Measurements from ENCODE around the gene SNX15. TPM values are rescaled to one million over a fixed set of nuclear protein-coding genes. Genes with fewer than 3 reads are reported as not detected.

Gene SNX15
- total RNA-seq, 1 donor, result 25.9 TPM

DNA sequence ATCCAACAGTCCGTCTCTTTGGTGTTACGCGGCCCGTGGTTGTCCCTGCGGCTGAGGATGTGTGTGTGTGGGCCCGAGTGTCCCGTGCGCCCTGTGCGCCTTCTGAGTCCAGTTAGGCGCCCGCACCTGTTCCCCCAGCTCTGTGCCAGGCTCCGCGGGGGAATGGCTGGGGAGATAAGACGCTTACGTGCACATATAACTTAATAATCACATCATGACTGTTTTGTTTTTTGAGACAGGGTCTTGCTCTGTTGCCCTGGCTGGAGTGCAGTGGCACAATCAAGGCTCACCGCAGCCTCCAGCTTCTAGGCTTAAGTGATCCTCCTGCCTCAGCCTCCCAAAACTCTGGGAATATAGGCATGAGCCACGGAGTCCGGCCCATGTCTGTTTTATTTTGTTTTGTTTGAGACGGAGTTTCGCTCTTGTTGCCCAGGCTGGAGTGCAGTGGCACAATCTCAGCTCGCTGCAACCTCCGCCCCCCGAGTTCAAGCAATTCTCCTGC lies 12.5 kb upstream of the SNX15 start:
- peak in 1 of 3 donors; percentile 57 for DNase-seq (ENCODE audit: low read depth in 2 of 3, low spot score in 2 of 3)

DNA sequence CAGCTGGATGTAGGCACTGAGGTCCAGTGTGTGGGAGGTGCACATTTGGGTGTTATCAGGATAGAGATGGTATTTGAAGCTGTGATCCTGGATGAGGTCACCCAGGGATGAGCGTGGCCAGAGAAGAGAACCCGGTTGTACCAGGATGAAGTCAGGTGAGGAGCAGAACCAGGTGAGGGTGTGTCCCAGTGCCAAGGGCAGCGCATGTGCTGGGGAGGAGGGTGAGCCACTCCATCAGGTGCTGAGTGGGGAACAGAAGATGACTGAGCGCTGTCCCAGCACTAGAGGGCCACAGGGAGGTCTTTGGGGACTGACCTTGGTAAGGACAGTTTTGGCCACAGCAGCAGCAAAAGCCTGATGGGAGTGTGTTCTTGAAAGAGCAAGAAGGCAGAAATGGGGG lies 10.5 kb upstream of the SNX15 start:
- no peak for DNase-seq (ENCODE audit: low read depth in 2 of 3, low spot score in 2 of 3)

DNA sequence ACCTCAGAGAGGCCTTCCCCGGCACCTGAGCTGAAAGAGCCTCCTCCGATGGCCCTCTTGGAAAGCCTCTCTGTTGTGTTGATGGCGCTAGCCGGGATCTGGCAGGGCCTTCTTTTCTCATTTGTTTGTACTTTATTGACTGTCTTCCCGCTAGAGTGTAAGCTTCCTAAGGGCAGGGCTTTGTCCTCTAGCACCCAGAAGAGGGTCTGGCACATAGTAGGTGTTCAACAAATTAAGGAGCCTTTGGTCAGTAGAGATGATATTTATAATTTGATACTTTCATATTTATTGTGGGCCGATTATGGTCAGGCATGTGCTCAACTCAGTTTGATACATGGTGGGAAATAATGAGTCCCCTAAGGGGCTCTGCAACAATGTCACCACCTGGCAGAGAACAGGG lies 9.3 kb upstream of the SNX15 start:
- no peak for DNase-seq (ENCODE audit: low read depth in 2 of 3, low spot score in 2 of 3)

DNA sequence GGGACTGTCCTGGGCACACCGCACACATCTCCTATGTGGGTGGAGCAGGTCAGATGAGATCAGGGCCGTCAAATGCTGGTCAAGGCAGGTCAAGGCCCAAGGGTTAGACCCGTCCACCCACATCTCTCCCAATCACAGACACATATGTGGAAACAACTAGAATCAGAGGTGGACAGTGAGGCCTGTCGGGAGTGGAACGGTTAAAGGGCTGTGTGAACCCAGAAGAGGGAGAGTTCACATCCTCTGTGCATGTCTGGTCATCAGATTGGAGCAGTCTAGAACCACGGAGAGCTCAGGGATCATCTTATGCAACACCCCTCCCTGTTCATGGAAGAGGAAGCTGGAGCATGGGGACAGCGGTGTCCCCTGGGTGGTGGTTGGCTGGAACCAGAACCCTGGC lies 7.4 kb upstream of the SNX15 start:
- DNase-seq (ENCODE audit: low read depth in 2 of 3, low spot score in 2 of 3), result no peak

DNA sequence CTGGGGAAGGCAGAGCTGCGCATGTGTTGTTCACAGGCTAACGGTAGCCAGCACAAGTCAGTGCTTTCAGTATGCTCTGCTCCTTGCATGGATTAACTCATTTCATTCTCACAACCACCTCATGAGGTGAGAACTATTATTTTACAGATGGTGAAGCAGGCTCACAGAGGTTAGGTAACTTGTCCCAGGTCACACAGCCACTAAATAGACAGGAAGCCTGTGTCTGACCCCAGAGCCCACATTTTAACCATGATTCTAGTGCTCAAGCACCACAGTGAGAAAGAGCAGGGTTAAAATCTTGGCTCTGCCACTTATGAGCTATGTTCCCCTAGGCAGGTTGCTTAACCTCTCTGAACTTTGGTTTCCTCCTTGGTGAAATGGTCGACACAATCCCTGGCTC lies 6.2 kb upstream of the SNX15 start:
- DNase-seq (ENCODE audit: low read depth in 2 of 3, low spot score in 2 of 3), result no peak

DNA sequence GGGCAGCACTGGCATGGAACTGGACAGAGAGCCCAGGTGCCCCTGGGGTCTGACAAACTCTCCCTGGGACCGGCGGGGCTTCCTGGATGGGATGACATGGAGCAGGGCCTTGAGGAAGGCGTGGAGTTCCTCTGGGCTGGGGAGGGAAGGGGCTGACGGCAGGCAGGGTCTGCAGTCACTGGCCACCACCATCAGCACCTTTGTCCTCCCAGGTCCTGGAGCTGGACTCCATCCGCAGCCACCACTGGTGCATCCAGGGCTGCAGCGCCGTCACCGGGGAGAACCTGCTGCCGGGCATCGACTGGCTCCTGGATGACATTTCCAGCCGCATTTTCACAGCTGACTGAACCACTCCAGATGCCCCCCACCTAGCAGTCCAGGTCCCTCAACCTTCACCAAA lies 5.7 kb upstream of the SNX15 start:
- no peak for DNase-seq (ENCODE audit: low read depth in 2 of 3, low spot score in 2 of 3)

DNA sequence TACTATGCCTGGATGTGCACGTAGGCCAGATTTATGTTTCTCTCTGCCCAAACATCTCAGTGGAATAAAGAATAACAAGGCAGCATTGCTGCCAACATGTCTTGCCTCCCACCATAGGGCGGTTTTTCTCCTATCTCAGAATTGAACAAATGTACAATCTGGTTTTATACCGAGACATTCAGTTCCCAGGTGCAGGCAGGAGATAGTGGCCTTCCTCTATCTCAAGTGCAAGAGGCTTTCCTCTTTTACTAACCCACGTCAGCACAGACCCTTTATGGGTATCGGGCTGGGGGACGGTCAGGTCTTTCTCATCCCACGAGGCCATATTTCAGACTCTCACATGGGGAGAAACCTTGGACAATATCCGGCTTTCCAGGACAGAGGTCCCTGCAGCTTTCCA lies 3.7 kb upstream of the SNX15 start:
- DNase-seq (ENCODE audit: low read depth in 2 of 3, low spot score in 2 of 3), result peak in 1 of 3 donors; percentile 45

DNA sequence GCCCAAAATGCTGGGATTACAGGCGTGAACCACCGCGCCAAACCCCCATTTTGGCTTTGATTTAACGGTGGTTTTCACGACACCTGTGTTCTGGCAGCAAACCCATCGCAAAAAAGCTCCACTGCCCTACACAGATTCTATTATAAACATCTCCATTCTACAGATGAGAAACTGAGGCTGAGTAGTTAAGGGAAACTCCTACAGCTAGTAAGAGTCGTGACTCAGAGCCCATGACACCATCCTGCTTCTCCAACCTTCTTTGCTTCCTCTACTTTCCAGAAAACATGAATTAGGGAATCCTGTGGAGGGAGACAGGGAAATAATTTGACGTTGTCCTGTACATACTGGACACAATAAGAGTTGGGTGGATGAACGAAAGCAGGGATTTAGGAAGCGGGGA lies 429 bp upstream of the SNX15 start:
- DNase-seq (ENCODE audit: low read depth in 2 of 3, low spot score in 2 of 3), result no peak

DNA sequence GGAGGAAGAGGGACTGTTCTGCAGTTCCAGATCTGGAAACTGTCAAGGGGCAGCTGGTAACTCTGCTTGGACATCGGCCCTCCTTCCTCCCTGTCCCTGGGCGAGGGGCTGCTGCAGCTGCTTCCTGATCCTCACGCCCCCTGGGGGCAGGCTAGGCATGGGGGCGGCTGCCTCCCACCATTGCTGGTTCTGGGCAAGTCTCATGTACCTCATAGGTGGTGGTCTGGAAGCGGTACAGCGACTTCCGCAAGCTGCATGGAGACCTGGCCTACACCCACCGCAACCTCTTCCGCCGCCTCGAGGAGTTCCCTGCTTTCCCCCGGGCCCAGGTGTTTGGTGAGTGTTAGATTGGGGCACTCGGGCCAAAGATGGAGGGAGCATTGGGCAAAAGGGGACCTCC lies 5.0 kb downstream of the SNX15 start:
- no peak for DNase-seq (ENCODE audit: low read depth in 2 of 3, low spot score in 2 of 3)

DNA sequence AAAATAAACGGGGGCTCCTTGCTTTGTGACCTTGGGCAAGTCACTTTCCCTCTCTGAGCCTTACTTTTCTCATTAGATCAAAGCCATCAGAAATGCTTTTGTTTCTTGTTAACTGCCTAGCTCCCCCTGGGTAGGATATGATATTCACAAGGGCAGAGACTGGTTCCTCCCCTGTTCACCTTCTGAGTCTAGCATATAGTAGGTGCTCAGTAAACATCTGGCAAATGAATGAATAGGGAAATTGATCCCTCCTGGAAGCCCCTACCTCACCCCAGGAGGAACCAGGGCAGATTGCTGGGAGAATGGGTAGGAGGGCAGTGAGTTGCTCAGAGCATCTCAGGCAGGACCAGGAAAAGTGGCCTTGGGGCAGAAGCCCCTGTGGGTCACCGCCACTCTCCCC lies 7.2 kb downstream of the SNX15 start:
- DNase-seq (ENCODE audit: low read depth in 2 of 3, low spot score in 2 of 3), result no peak

DNA sequence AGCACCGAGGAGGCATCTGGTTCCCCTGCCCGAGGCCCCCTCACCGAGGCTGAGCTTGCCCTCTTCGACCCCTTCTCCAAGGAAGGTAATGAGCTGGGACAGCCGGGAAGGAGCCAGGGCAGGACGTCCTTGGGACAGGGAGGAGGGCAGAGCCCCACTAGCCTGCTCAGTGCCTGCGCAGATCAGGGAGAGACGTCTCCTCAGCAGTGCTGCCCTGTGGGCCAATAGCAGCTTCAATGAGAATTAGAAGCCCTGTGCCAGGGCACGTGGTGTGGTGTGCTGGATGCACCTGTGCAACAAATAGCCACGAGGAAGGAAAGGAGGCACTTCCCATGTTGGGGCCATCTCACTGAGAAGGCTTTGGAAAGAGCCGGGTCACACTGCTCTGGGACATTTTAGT lies 8.3 kb downstream of the SNX15 start:
- DNase-seq (ENCODE audit: low read depth in 2 of 3, low spot score in 2 of 3), result no peak

DNA sequence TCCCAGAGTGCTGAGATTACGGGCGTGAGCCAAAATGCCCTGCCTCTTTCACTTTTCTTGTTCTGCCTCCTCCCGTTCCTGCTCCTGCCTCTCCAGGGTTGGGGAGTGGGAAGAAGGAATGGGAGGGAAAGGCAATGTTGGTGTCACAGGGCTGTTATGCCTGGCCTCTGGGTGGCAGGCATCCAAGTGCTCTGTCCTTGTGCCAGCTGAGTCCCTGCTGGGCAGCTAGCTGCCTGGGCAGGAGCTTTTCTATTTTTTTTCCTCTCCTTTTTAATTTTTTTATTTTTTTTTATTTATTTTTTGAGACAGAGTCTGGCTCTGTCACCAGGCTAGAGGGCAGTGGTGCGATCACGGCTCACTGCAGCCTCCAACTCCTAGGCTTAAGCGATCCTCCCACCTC lies 9.7 kb downstream of the SNX15 start:
- no peak for DNase-seq (ENCODE audit: low read depth in 2 of 3, low spot score in 2 of 3)

DNA sequence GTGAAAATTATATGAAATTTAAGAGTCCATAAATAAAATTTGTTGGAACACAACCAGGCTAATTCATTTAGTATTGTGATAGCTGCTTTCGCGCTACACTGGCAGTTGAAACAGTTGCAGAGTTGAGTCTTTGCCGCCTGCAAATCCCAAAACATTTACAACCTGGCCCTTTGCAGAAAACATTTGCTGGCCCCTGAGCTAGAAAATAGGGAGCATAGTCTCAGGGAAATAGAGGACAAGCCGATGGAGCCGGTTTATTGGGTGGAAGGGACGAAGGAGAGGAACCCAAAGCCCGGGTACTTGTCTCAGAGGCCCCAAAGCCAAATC lies 13.2 kb downstream of the SNX15 start:
- DNase-seq (ENCODE audit: low read depth in 2 of 3, low spot score in 2 of 3), result no peak

DNA sequence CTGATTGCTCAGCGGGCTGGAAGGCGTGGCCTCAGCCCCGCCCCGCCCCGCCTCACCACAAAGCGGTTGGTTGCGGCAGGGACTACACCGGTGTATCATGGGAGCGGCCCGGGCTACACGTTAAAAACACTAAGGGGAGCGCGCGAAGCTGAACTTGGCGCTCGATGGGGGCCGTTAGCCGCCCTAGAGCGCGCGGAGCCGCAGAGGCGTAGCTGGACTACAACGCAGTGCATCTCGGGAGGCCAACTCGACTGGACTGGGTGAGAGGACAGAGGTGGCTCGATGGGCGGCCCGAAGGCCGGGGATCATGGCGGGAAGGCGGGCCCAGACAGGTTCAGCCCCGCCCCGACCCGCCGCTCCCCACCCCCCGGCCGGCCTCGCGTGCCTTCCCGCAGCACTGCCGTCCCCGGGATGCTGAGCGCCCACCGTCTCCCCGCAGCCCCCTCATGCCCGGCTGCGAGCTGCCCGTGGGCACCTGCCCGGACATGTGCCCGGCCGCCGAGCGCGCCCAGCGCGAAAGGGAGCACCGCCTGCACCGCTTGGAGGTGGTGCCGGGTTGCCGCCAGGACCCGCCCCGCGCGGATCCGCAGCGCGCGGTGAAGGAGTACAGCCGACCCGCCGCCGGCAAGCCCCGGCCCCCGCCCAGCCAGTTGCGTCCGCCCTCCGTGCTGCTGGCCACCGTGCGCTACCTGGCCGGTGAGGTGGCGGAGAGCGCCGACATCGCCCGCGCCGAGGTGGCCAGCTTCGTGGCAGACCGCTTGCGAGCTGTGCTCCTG lies 13.8 kb downstream of the SNX15 start, which contains the start of gene SAC3D1:
Gene SAC3D1 (plus strand): TSS at position 364 of the 776 bp plus-strand sequence. CDS start 83 bp downstream, at position 447.
- DNase-seq (ENCODE audit: low read depth in 2 of 3, low spot score in 2 of 3), result peak; percentile 74 to 95 (median 93)

DNA sequence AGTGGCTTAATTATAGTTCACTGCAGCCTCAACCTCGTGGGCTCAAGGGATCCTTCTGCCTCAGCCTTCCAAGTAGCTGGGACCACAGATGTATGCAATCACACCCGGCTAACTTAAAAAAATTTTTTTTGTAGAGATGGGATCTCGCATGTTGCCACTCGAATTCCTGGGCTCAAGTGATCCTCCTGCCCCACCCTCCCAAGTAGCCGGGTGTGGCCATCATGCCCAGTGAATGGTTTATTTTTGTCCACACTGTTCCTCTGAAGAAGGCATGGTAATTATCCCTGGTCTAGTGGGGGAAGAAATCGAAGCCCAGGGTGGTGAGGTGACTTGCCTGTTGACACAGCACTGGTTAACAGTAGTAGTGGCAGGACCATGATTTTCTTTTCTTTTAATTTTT lies 15.7 kb downstream of the SNX15 start:
- no peak for DNase-seq (ENCODE audit: low read depth in 2 of 3, low spot score in 2 of 3)

DNA sequence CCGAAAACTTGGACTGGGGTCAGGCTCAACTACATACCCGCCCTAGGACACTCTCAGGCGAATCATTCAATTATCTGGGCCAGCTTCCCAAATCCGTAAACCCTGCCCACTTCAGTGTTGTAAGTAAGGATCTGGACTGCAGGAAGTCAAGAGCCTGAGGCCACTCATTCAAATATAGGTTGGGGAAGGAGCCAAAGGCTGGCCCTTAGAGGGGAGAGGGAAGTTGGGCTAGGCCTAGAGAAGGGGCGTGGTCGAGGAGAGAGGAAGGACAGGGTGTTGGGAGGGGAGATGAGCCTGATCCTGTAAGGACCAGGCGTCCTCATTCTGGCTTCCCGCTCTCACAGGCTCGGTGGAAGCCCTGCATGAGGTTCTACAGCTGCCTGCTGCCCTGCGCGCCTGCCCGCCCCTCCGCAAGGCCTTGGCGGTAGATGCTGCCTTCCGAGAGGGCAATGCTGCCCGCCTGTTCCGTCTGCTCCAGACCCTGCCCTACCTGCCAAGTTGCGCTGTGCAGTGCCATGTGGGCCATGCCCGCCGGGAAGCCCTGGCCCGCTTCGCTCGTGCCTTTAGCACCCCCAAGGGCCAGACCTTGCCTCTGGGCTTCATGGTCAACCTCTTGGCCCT lies 16.8 kb downstream of the SNX15 start:
- no peak for DNase-seq (ENCODE audit: low read depth in 2 of 3, low spot score in 2 of 3)

DNA sequence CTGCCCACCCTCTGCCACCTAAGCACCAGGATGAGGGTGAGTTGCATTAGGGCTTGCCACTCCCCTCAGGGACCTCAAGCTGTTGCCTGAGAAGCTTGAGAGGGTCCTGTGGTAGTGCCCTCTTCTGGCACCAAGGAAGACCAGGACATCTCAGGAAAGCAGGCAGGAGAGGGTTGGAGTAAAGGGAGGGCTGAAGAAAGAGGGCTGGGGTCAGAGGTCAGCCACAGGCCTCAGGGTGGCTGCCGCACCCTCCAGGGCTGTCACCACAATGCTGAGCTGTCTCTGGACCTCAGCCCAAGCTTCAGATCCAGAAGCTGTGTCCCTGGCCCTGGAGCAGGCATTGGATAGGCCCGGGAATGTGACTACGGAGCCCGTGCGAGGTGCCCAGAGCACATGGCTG lies 17.8 kb downstream of the SNX15 start:
- DNase-seq (ENCODE audit: low read depth in 2 of 3, low spot score in 2 of 3), result no peak

DNA sequence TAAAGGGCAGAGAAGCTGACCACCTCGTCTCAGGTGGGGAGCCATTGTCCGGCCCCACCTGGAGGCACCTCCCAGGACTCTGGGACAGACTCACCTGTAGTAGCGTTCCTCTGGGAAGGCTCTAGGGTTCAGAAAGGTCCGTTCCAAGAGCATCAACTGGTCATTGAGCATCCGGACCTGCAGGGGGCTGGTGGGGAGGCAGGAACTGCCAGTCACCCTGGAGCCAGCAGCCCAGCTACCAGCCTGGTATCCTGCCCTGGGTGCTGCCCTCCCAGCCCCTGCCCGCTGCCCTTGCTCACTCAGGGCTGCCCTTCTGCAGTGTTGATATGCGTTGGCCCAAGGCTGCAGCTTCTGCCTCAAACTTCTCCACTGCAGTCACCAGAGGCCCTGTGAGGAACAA lies 18.5 kb downstream of the SNX15 start:
- DNase-seq (ENCODE audit: low read depth in 2 of 3, low spot score in 2 of 3), result no peak

DNA sequence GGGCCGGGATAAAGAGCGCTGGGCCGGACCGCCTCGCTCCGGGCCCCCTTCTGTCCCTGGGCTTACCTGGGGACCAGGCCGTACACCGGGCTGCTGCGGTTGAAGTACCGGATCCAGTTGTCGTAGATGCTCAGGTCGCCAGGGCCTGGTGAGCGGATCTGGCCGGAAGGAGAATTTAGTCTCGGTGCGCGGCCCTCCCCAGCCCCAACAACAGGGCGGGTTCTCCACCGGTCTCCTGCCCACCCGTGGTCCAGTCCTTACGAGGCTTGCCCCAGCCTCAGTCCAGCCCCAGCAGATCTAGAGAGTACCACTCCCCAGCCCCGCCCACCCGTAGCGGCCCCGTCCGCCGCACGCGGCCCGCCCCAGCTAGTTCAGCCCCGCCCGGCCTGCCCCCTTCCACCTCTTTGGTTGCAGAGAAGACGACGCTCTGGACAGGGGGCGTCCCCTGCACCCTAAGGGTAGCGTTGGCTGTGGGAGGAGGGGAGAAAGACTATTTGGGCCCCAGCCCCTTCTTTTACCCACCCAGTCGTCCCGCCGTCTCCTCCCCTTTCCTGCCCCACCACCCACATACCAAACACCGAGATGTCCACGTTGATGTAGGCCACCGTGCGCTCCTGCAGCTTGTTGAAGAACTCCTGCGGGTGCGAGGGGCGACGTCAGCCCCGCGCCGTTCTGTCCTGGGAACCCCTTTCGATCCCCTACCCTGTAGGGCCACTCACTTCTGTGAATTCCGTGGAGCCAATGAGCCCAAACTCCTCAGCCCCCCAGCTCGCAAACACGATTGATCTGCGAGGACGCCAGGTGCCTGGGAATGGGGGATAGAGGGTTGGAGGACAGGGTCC lies 20.6 kb downstream of the SNX15 start:
- DNase-seq (ENCODE audit: low read depth in 2 of 3, low spot score in 2 of 3), result peak in 1 of 3 donors; percentile 29

DNA sequence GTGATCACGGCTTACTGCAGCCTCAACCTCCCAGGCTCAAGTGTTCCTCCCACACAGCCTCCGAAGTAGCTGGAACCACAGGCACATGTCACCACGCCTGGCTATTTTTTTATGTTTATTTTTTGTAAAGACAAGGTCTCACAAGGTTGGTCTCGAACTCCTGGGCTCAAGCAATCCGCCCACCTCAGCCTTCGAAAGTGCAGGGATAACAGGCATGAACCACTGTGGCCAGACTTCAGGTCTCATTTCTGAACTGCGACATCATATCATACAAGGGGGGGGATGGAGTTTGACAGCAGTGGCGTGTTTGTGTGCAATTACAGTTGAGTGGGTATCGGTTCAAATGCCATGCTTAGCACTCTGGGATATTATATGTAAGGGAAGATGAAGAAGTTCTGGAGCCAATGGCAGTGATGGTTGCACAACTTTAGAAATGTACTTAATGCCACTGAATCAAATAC lies 24.2 kb downstream of the SNX15 start:
- no peak for DNase-seq (ENCODE audit: low read depth in 2 of 3, low spot score in 2 of 3)

DNA sequence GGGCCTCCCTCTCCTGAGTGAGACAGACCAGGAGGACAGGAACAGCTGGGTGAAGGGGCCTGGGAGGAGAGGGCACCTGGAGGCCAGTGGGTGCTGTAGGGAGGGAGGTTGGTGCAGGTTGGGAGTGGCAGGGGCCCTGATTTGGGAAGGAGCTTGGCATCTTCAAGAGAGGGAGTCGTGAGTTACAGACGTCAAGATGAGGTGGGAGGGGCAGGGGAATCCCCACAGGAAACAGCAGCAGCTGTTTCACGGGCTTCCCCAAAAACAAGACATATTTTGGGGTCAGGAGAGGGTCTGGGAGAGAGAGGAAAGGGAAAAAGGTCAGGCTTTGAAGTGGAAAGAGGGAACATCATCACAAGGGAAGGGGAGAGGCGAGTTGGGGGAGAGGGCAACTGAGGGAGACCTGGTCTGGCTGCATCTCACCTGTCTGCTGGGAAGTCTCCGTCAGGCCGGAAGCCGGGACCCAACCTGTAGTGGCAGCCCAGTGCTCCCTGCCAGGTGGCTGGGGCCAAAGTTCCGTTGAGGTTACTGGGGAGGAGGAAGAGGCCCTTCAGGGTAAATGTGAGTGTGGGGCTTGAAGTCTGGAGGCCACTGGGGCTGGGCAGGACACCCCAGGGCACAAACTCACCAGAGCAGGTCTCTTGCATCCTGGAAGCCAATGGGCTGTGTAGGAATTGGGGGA lies 26.7 kb downstream of the SNX15 start:
- DNase-seq (ENCODE audit: low read depth in 2 of 3, low spot score in 2 of 3), result peak; percentile 14 to 53 (median 41)

Data from hematopoietic multipotent progenitor cell (in vitro differentiated cells).